Activated T-cell treated with anti-CD3 and anti-CD28 coated beads, Interleukin-2, amount 50 U/mL, for 72 hours (primary cell): ENCODE measurements around the gene GRAMD1B. TPM values are rescaled to one million over a fixed set of nuclear protein-coding genes. Genes with fewer than 3 reads are reported as not detected.
A peak's percentile ranks its signal among the peaks of the same experiment; 100 is the strongest.

Experiments
- ATAC-seq, 2 donors: fragments of 150-1000 bp; cut with Tn5 transposase; replicated peaks in 1 of 2; 2 replicates each; pipeline ENCODE4 v1.10.0; 2021; ENCODE audit warnings: moderate library complexity in 2 of 2, mild to moderate bottlenecking in 1 of 2
- DNase-seq, 2 donors: peaks; one replicate each; pipeline ENCODE4 v3.0.0; 2021 to 2022; ENCODE audit warnings: mixed read lengths in 1 of 2
- H3K27ac Mint-ChIP-seq: one replicate; pipeline ENCODE4 v1.8.0; 2022; ENCODE audit warnings: mild to moderate bottlenecking, moderate library complexity, mixed read lengths
- H3K27me3 Mint-ChIP-seq: one replicate; pipeline ENCODE4 v1.8.0; 2022; ENCODE audit warnings: low read depth, mixed read lengths
- H3K36me3 Mint-ChIP-seq, 2 donors: one replicate each; pipeline ENCODE4 v1.8.0; 2022; ENCODE audit warnings: mixed read lengths in 2 of 2, mild to moderate bottlenecking in 1 of 2; ENCODE audit not compliant: insufficient read depth in 2 of 2
- H3K4me1 Mint-ChIP-seq: one replicate; pipeline ENCODE4 v1.8.0; 2022; ENCODE audit warnings: low read depth, mixed read lengths
- H3K4me3 Mint-ChIP-seq, 2 donors: one replicate each; pipeline ENCODE4 v1.8.0; 2022; ENCODE audit warnings: mild to moderate bottlenecking in 2 of 2, mixed read lengths in 2 of 2, moderate library complexity in 2 of 2
- H3K9me3 Mint-ChIP-seq, 2 donors: one replicate each; pipeline ENCODE4 v1.8.0; 2022; ENCODE audit warnings: mixed read lengths in 2 of 2
- total RNA-seq, 2 donors: library from RNA; stranded (reverse); gene quantifications; one replicate each; pipeline ENCODE4 v1.2.3, GENCODE V29; 2022

GRAMD1B gene
- 100 to 1,000 TPM in 1 of 2 donors, 10 to 100 TPM in 1; 64.0 to 107 TPM for total RNA-seq

DNA sequence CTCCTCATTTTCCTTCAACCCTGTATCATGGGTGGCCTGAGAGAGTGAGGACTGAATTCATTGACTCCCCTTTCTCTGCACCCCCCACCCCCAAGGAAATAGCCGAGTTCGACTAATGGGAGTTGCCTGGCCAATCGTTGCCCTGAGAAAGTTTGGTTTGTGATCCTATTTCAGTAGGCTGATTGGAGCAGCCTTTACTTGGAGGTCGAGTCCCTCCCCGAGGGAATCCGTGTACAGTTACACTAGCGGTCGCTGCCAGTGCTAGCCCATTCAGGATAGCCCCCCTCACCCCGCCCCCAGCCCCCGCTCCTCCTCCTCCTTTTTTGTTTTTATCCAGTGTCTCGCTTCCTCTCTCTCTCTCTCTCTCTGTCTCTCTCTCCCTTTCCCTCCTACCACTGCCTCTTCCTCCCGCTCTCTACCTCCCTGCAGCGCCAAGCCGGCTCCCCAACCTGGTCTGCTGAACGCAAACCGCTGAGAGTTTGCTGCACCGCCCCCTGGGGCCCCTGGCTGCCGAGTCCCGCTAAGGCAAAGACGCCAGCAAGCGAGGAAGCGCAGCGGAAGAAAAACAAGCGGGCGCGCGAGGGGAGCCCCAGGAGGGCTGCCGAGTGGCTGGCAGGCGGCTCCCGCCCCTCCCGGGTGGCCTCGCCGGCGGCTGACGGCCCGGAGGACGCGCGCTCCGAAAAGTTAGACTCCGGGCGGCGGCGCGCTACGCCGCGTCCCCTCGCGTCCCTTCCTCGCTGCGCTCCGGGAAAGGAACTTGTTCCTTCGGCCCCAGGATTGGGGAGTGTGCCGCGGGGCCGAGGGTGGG lies at the start of gene GRAMD1B:
Gene GRAMD1B, plus strand, starts transcription at position 357 of the 808 bp plus-strand sequence. CDS start 524 bp downstream, outside the sequence.
- Mint-ChIP-seq H3K4me3 (peak within 1 kb of the TSS; percentile 92 to 95), H3K36me3 (peaks cover 12 to 15% of the 10 kb centered on the region in 2 donors), H3K27ac (peak within 1 kb of the TSS; percentile 17), H3K27me3 (peaks cover 7% of the 10 kb centered on the region), H3K9me3 (no peaks in the 10 kb centered on the region), H3K4me1 (peaks cover 63% of the 10 kb centered on the region)
- peak; percentile 73 to 78 for ATAC-seq
- DNase-seq, result peak; percentile 83 to 86

DNA sequence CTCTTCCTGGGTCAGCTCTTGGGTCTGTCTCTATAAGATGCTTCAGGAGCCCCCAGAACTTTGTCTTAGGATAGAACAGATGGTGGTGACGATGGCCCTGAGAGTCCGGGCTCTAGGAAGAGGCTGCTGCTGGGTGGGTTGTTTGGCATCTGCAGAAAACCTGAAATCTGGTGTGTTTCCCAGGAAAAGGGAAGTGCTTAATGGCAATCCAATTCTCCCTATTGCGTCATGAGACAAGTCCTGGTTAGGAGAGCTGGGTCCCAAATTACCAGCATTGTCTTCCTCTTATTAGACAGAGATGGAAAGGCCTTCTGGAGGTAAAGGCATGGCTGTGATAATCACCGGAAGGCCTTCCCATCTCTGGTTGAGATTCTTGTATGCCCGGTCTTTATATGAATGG lies 48.9 kb upstream of the GRAMD1B start:
- ATAC-seq (no peak), DNase-seq (no peak)
- H3K4me1 Mint-ChIP-seq, result peaks cover 38% of the 10 kb centered on the region
- peaks cover 14% of the 10 kb centered on the region for H3K27me3 Mint-ChIP-seq
- H3K9me3 Mint-ChIP-seq, result no peaks in the 10 kb centered on the region
- peak overlapping the region; percentile 82 for H3K27ac Mint-ChIP-seq
- H3K36me3 Mint-ChIP-seq, result peaks cover 3 to 4% of the 10 kb centered on the region in 2 donors
- peak overlapping the region; percentile 52 to 71 for H3K4me3 Mint-ChIP-seq

DNA sequence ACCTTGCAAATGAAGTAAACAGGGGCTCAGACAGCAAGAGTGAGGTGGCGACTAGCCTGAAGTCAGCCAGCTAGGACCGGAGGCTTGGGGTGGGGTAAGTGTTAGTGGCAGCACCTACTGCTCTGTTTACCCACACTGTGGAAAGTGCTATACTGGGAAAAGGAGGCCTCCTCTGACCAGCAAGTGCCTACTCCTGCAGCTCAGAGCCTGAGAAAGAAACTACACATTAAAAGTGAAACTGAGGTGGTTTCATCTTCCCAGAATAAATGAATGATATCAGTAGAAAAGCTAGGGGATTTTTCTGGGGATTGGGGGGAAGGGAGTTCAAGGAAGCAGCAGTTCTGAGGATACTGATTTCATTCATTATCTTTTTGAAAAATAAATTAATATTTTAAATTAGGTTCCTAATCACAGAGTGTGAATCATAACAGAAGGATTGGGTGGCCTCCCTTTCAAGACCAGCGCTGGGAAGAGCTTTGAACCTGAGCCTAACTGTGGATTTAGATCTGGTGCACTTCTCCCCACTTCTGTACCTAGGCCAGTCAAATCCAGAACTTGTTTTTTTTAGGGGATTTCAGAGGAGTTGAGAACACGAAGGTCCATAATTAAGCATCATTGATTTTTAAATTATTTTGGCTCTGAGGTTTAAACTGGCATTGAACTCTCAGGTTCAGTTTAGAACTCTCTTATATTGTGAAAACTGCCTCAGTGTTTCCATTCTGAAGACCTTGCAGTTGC lies 48.1 kb upstream of the GRAMD1B start:
- Mint-ChIP-seq H3K36me3 (peaks cover 3 to 4% of the 10 kb centered on the region in 2 donors), H3K4me3 (peak overlapping the region; percentile 52 to 71), H3K4me1 (peaks cover 32% of the 10 kb centered on the region), H3K27ac (peak overlapping the region; percentile 82), H3K9me3 (no peaks in the 10 kb centered on the region), H3K27me3 (peaks cover 6% of the 10 kb centered on the region)
- DNase-seq, result peak; percentile 74 to 80
- ATAC-seq, result peak; percentile 93

DNA sequence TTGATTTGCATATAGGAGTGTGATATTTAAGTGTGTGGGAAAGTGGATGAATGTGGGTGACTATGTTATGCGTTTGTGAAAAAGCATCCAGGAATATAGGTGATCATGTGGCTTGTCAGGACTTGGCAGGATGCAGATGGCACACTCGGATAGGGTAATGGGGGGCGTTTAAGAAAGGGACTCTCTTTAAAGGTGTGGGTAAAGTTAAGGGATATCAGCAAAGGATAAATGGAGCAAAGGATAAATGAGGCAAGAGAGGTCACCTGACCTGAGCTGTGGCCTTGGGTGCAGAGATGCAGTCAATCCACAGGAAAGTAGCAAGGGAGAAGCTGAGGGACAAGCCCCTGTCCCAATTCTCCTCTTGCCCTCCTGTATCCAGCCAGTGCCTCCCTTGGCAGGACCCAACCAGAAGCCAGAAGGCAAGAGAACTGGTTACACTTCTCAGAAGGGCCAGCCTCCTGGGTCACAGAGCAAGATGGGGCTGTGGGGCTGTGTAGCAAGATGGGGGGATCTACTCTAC lies 47.5 kb upstream of the GRAMD1B start:
- no peaks in the 10 kb centered on the region for H3K9me3 Mint-ChIP-seq
- ATAC-seq (peak; percentile 10 to 13), DNase-seq (peak; percentile 7 to 19)
- no peaks in the 10 kb centered on the region for H3K27me3 Mint-ChIP-seq
- H3K4me3 Mint-ChIP-seq, result no peak overlapping the region
- peaks cover 27% of the 10 kb centered on the region for H3K4me1 Mint-ChIP-seq
- H3K36me3 Mint-ChIP-seq, result peaks cover 3 to 4% of the 10 kb centered on the region in 2 donors
- no peak overlapping the region for H3K27ac Mint-ChIP-seq

DNA sequence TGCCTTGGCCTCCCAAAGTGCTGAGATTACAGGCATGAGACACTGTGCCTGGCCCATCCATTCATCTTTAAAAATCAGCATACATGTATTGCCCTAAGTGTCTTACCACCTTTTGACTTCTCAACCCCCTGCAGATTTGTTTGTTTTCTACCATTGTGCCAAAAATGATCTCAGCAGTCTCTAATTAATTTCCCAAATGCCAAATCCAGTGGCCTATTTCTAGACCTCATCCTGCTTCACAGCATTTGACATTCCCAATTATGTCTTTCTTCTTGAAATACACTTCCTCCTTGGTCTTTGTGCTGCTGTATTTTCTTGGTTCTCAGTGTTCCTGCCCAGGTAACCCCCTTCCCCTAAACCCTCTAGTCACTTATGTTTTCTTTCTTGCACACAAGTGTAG lies 46.0 kb upstream of the GRAMD1B start:
- ATAC-seq (no peak), DNase-seq (no peak)
- Mint-ChIP-seq H3K27me3 (no peaks in the 10 kb centered on the region), H3K27ac (no peak overlapping the region), H3K36me3 (peaks cover 2 to 3% of the 10 kb centered on the region in 2 donors), H3K4me3 (no peak overlapping the region), H3K4me1 (peaks cover 27% of the 10 kb centered on the region), H3K9me3 (peaks cover 0 to 1% of the 10 kb centered on the region in 2 donors)

DNA sequence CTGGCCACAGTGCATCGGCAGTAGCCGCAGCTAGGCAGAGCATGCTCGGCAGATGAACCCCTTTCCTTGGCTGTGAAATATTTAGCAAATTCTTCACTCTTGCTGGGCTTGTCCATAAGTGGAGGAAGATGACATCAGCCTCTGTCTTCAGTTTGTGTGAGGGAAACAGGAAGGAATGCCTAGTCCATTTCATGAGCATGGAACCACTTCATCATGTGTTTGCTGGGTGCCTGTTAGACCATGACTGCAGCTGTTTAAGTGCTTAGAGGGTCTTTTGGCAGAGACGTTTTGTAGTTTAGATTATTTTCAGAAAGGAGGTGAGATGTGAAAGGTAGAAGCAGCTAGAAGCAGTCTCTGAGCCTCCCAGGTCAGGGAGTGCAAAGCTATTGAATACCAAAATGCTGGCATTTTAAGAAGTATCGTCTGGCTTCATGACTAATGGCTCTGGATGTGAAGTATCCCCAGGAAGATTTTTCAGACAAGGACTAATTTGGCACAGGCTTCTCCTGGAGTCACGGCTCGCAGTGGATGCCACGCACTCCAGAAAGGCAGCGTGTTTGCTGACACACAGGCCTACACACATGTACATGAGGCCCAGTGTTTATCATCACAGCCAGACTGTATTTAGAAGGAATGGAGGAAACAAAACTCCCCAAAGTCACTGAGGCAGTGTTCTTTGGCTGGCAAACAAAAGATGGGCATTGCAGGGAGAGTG lies 43.1 kb upstream of the GRAMD1B start:
- DNase-seq (no peak), ATAC-seq (no peak)
- Mint-ChIP-seq H3K4me3 (no peak overlapping the region), H3K9me3 (peaks cover 0 to 1% of the 10 kb centered on the region in 2 donors), H3K27me3 (peaks cover 16% of the 10 kb centered on the region), H3K27ac (no peak overlapping the region), H3K36me3 (peaks cover 0 to 2% of the 10 kb centered on the region in 2 donors), H3K4me1 (peaks cover 7% of the 10 kb centered on the region)

DNA sequence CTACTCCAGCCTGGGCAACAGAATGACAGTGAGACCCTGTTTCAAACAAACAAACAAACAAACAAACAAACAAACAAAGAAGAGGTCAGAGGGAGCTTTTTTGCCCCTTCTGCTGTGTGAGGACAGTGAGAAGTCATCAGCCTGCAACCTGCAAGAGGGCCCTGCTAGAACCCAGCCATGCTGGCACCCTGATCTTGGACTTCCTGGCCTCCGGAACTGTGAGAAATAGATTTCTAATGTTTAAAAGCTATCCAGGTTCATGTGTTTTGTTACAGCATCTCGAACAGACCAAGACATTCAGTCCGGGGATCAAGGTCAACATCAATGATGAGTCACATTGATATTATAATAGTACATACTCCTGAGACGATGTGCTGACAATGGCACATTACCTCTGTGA lies 41.4 kb upstream of the GRAMD1B start:
- DNase-seq (no peak), ATAC-seq (no peak)
- H3K4me1 Mint-ChIP-seq, result peaks cover 17% of the 10 kb centered on the region
- H3K4me3 Mint-ChIP-seq, result no peak overlapping the region
- peaks cover 0 to 1% of the 10 kb centered on the region in 2 donors for H3K9me3 Mint-ChIP-seq
- H3K27ac Mint-ChIP-seq, result no peak overlapping the region
- no peaks in the 10 kb centered on the region for H3K36me3 Mint-ChIP-seq
- H3K27me3 Mint-ChIP-seq, result peaks cover 22% of the 10 kb centered on the region

DNA sequence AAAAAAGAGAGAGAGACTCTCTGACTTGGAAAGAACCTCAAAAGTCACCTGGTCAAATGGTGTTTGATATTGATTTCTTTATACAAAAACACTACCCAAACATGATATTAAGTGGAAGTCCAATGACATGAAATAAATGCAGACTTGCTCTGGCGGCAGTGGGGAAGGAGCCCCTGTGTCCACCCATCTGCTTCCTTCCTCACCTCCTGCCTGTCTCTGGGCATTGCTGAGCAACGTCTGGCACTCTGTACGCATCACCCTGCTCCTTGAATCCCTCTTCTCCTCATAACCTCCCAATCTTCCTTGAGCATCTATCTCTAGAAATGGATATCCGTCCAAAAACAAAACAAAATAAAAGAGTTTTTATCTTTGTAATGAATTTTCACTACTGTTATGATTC lies 39.9 kb upstream of the GRAMD1B start:
- peaks cover 0 to 3% of the 10 kb centered on the region in 2 donors for H3K9me3 Mint-ChIP-seq
- DNase-seq (no peak), ATAC-seq (no peak)
- peaks cover 35% of the 10 kb centered on the region for H3K27me3 Mint-ChIP-seq
- no peak overlapping the region for H3K4me3 Mint-ChIP-seq
- H3K27ac Mint-ChIP-seq, result no peak overlapping the region
- peaks cover 0 to 2% of the 10 kb centered on the region in 2 donors for H3K36me3 Mint-ChIP-seq
- H3K4me1 Mint-ChIP-seq, result peaks cover 17% of the 10 kb centered on the region

DNA sequence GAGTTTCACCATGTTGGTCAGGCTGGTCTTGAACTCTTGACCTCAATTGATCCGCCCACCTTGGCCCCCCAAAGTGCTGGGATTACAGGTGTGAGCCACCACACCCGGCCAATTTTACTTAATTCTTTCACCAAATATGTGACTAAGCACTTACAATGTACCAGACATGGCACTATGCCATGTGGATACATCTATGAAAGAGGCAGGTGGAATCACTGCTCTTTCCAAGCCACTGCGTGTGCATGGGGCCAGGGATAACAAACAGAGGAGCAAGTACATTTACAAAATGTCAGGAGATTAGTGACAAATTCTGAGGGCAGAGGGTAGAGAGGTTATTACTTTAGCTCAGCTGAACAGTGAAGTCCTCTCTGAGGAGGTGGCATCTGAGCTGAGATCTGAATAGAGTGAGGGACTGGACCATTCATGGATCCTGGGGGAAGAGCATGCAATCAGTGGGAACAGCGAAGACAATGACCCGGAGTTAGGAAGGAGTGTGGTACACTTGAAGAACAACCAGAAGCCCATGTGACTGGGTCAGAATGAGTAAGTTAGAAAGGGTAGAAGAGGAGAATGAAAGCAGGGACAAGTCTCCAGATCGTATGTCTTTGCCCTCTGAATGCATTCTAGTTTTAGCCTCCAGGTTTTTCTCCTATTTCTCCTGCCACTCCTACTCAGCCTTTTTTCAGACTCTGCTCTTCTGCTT lies 38.3 kb upstream of the GRAMD1B start:
- Mint-ChIP-seq H3K4me1 (peaks cover 17% of the 10 kb centered on the region), H3K27ac (peak overlapping the region; percentile 5), H3K36me3 (peaks cover 0 to 2% of the 10 kb centered on the region in 2 donors), H3K9me3 (peaks cover 0 to 3% of the 10 kb centered on the region in 2 donors), H3K27me3 (peaks cover 35% of the 10 kb centered on the region), H3K4me3 (peak overlapping the region in 1 of 2 donors; percentile 67)
- DNase-seq (no peak), ATAC-seq (peak in 1 of 2 donors; percentile 58)

DNA sequence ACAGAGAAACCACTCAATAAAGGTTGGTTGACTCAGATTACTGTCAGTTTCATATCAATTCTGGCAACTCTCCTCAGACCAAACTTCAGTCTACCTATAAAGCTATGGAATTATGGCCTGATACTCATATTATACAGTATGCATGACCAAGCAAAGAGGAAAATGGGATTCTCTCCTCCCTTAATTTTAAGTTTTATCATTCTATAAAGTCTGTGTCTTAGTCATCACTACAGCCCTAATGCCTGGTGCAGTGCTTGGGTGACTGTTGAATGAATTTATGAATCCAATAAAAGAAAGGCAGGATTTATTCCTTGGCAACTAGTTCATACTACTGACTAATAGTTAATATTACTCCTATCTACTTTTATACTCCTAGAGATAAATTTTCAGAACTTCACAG lies 37.6 kb upstream of the GRAMD1B start:
- no peak overlapping the region for H3K27ac Mint-ChIP-seq
- H3K27me3 Mint-ChIP-seq, result peaks cover 35% of the 10 kb centered on the region
- peaks cover 0 to 2% of the 10 kb centered on the region in 2 donors for H3K36me3 Mint-ChIP-seq
- DNase-seq (no peak), ATAC-seq (peak in 1 of 2 donors; percentile 45)
- peaks cover 17% of the 10 kb centered on the region for H3K4me1 Mint-ChIP-seq
- peak overlapping the region in 1 of 2 donors; percentile 67 for H3K4me3 Mint-ChIP-seq
- peaks cover 0 to 3% of the 10 kb centered on the region in 2 donors for H3K9me3 Mint-ChIP-seq

DNA sequence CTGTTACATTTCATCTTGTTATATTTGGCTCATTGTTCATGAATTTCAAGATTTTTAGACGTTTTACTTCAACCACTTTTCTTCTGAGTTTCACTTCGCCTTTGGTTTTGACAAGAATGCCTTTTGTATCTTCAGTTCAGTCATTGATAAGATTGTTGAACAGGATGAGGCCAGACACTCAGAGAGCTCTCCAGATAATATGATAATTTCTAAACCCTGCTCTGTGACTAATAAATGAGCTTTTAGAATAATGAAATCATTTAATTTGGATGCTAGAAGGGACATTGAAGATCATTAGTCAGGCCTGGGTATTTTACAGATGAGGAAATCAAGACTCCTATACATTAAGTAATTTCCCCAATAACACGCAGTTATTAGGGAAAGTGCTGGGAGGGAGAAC lies 37.2 kb upstream of the GRAMD1B start:
- Mint-ChIP-seq H3K36me3 (peaks cover 0 to 2% of the 10 kb centered on the region in 2 donors), H3K27ac (no peak overlapping the region), H3K4me3 (peak overlapping the region in 1 of 2 donors; percentile 37), H3K9me3 (peaks cover 0 to 3% of the 10 kb centered on the region in 2 donors), H3K27me3 (peaks cover 35% of the 10 kb centered on the region), H3K4me1 (peaks cover 17% of the 10 kb centered on the region)
- DNase-seq (no peak), ATAC-seq (no peak)

DNA sequence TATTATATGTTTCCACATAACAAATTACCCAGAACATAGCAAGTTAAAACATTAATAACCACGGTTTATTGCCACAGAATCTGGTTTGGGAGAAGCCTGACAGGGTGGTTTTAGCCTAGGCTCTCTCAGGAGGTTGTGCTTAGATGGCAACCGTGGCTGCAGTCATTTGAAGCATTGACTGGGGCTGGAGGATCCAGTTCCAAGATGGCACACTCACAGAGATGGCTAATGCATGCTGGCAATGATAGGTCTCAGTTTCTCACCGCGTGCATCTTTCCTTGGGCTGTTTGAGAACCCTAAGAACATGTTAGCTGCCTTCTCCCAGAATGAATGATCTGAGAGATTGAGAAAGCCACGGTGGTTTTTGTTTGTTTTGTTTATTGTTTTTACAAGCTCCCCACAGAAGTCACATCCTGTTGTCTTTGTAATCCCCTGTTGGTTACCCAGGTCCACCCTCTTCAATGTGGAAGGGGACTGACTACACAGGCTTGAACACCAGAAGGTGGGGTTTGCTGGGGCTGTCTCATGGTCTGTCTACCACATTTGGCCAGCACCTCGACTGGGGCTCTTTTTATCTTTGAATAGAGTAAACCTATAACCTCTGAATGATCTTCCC lies 36.6 kb upstream of the GRAMD1B start:
- H3K27ac Mint-ChIP-seq, result no peak overlapping the region
- H3K36me3 Mint-ChIP-seq, result peaks cover 0 to 2% of the 10 kb centered on the region in 2 donors
- H3K27me3 Mint-ChIP-seq, result peaks cover 35% of the 10 kb centered on the region
- ATAC-seq, result peak in 1 of 2 donors; percentile 44
- DNase-seq, result no peak
- peaks cover 0 to 2% of the 10 kb centered on the region in 2 donors for H3K9me3 Mint-ChIP-seq
- no peak overlapping the region for H3K4me3 Mint-ChIP-seq
- H3K4me1 Mint-ChIP-seq, result peaks cover 17% of the 10 kb centered on the region
